ENCODE results near the gene FAM43B.

FAM43B gene

GRCh38 chr1:20575541-20576336 lies 23.4 kb downstream of the FAM43B start:
- TF ChIP-seq, protein P1, sequence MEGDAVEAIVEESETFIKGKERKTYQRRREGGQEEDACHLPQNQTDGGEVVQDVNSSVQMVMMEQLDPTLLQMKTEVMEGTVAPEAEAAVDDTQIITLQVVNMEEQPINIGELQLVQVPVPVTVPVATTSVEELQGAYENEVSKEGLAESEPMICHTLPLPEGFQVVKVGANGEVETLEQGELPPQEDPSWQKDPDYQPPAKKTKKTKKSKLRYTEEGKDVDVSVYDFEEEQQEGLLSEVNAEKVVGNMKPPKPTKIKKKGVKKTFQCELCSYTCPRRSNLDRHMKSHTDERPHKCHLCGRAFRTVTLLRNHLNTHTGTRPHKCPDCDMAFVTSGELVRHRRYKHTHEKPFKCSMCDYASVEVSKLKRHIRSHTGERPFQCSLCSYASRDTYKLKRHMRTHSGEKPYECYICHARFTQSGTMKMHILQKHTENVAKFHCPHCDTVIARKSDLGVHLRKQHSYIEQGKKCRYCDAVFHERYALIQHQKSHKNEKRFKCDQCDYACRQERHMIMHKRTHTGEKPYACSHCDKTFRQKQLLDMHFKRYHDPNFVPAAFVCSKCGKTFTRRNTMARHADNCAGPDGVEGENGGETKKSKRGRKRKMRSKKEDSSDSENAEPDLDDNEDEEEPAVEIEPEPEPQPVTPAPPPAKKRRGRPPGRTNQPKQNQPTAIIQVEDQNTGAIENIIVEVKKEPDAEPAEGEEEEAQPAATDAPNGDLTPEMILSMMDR (IDR thresholded peaks at IDR 0.05; ENCODE audit: low read depth, low read length): no peak
- no peak for DNase-seq (ENCODE audit: low read depth in 2 of 2)
- no peak overlapping the region for H3K4me3 ChIP-seq (replicated peaks in 1 of 2; ENCODE audit: low read depth in 2 of 2, low read length in 2 of 2)

GRCh38 chr1:20578062-20578461 lies 25.7 kb downstream of the FAM43B start:
- peak in 1 of 2 donors; percentile 50 for DNase-seq (ENCODE audit: low read depth in 2 of 2)
- H3K4me3 ChIP-seq (replicated peaks in 1 of 2; ENCODE audit: low read depth in 2 of 2, low read length in 2 of 2): no peak overlapping the region
- TF ChIP-seq, protein P1 (IDR thresholded peaks at IDR 0.05; ENCODE audit: low read depth, low read length): no peak

DNA sequence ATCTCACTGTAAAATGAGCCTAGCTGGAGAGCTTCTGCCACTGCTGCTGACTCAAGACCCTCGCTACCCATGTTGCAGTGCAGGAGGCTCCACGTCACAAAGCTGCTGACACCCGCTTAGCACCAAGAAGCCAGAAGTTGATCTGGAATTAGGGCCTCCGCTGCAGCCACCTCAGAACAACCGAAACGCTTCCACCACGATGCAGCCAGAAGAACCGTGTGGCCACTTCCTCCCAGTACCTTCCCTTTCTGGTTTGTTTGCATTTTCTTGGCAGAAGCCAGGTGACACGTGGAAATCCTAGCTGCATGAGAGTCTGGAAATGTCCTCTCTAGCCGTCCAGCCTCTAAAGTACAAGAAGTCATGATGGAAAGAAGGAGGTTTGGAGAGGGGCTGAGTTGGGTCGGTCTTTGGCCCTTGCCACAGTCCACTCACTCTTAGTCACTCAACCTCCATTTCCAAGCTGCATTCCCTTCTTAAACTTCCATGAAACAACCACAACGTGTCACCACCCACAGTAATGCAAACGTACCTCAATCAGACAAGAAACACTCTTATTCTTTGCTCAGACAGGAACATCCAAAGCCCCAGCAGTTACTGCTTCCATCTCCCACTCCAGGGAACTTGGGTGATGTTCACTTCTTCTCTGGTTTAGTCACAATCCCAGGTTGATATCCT lies 26.5 kb downstream of the FAM43B start:
- TF ChIP-seq, protein P1 (IDR thresholded peaks at IDR 0.05; ENCODE audit: low read depth, low read length): no peak
- DNase-seq (ENCODE audit: low read depth in 2 of 2): peak in 1 of 2 donors; percentile 47

GRCh38 chr1:20584890-20585289 lies 32.5 kb downstream of the FAM43B start:
- DNase-seq (ENCODE audit: low read depth in 2 of 2): peak; percentile 32 to 35

More for the DNA sequence above, 26.5 kb downstream of the FAM43B start:
- H3K4me3 ChIP-seq (replicated peaks in 1 of 2; ENCODE audit: low read depth in 2 of 2, low read length in 2 of 2): no peak overlapping the region

GRCh38 chr1:20586953-20587660 lies 34.7 kb downstream of the FAM43B start:
- TF ChIP-seq, protein P1 (IDR thresholded peaks at IDR 0.05; ENCODE audit: low read depth, low read length): no peak
- no peak overlapping the region for H3K4me3 ChIP-seq (replicated peaks in 1 of 2; ENCODE audit: low read depth in 2 of 2, low read length in 2 of 2)
- DNase-seq (ENCODE audit: low read depth in 2 of 2): peak in 1 of 2 donors; percentile 22

More at GRCh38 chr1:20584890-20585289, 32.5 kb downstream of the FAM43B start:
- no peak overlapping the region for H3K4me3 ChIP-seq (replicated peaks in 1 of 2; ENCODE audit: low read depth in 2 of 2, low read length in 2 of 2)
- TF ChIP-seq, protein P1 (IDR thresholded peaks at IDR 0.05; ENCODE audit: low read depth, low read length): no peak

GRCh38 chr1:20587661-20588053 lies 35.3 kb downstream of the FAM43B start:
- TF ChIP-seq, protein P1 (IDR thresholded peaks at IDR 0.05; ENCODE audit: low read depth, low read length): no peak
- peak in 1 of 2 donors; percentile 83 for DNase-seq (ENCODE audit: low read depth in 2 of 2)
- H3K4me3 ChIP-seq (replicated peaks in 1 of 2; ENCODE audit: low read depth in 2 of 2, low read length in 2 of 2): no peak overlapping the region

Data from cardiac fibroblast (primary cell).